Measurements from ENCODE around the gene TMEM190.
"Not testable (repeated sequence)": the region's sequence is repeated elsewhere in the genome, so short reads cannot be mapped to it uniquely, and the experiment has no call there.

The TMEM190 gene

DNA sequence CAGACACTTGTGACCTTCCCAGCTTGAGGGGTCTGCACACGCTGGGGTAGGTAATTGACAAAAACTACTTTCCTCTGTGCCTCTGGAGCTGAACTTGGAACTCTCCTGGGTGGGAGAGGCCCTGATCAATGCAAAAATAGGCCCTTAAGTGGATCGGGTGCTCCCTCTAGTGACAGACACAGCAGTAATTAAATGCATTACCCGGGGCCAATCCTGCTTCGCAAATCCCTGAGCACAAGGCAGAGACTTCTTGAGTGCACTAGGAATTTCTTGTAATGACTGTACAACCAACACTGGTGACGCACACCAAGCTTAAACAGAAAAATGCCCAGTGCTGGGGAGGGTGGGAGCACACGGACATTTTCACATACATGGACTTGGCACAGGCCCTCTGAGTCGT, 41.6 kb downstream of the TMEM190 start:
- DNase-seq (ENCODE audit: insufficient read length, low spot score) = peak; percentile 89

GRCh38 chr19:55419103-55419502, 42.5 kb downstream of the TMEM190 start:
- FAIRE-seq (no peak), DNase-seq (ENCODE audit: insufficient read length, low spot score) (no peak)

More for the DNA sequence above, 41.6 kb downstream of the TMEM190 start:
- FAIRE-seq = no peak

DNA sequence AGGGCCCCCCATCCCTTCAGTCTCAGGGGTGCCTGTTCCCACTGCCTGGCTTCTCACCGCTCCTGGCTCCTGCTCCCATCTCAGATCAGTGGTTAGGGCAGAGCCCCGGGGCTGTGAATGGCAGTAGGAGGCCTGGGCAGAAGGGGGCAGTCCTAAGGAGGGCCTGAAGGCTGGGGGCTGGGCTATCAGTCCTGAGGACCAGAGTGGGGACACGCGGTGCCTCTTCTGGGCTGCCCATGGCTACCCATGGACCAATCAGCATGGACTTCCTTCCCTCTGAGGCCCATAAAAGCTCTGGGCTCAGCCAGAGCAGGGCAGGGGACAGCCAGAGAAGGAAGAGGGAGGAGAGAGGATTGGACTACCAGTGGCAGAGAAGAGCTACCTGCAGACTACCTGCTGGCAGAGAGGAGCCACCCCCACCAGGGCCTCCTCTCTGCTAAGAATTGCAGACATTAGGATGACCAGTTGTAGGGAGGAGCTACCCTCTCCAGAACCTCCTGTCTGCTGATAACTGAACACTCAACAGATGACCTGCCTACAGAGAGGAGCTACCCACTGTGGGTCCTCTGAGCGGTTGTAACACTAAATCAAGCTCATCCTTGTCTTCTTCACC, 43.1 kb downstream of the TMEM190 start:
- FAIRE-seq (no peak), DNase-seq (ENCODE audit: insufficient read length, low spot score) (no peak)

DNA sequence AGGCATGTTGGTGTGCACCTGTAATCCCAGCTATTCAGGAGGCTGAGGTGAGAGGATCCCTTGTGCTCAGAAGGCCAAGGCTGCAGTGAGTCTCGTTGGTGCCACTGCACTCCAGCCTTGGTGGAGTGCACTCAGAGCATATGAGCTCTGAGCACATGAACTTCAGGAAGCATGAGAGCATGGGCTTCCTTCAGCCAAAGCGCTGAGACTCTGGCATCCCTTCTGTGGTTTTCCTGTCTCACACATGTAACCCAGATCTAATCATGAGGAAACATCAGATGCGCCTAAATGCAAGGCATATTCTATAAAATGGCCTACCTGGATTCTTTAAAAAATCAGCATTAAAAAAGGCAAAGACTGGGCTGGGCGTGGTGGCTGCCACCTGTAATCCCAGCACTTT, 44.7 kb downstream of the TMEM190 start:
- FAIRE-seq; DNase-seq (ENCODE audit: insufficient read length, low spot score): not testable (repeated sequence)

DNA sequence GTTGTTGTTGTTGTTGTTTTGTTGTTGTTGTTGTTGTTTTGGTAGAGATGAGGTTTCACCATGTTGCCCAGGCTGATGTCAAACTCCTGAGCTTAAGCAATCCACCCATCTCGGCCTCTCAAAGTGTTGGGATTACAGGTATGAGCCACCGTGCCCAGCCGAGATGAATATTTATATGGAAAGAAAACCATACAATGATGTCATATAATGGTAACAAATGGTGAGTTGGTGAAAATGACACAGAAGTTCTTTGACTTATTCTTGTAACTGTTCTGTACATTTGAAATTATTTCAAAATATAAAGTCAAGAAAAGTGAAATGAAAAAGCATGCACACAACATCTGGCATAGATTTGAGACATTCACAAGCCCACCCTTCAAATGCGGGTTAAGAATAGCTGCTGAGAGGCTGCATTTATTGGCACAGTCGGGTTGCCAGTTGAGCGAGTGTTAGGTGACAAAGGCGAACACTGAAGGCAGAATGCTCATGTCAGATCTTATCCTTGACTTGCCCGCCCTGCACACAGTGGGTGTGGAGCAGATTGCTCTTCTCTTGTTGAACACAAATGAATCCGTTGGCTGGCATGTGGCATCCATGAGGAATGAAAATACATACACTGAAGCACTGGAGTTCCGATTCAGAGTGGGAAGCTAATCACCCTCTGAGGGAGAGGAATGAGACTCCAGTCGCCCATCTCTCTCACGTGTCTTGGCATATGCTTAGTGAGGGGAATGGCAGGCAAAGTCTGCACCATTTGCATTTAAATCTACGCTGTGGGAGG, 46.8 kb downstream of the TMEM190 start:
- DNase-seq (ENCODE audit: insufficient read length, low spot score) (no peak), FAIRE-seq (no peak)

GRCh38 chr19:55424518-55424917, 47.9 kb downstream of the TMEM190 start:
- DNase-seq (ENCODE audit: insufficient read length, low spot score) = no peak
- no peak for FAIRE-seq

DNA sequence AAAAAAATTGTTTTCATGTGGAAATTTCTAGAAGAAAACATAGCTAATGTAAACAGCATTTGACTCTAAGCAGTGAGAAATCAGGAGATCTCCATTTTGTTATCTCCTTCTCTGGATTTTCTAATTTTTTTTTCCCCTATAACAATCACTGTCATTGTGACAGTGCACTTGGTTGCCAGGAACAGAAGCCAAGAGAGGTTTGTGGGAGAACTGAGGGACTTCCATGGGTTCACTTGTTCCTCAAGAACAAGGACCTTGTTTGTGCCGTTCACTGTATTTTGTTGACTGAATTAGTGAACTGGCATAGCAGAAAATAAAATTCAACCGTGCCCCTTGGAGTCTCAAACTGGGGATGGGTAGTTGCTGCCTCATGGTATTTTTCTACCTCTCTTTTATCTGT, 49.4 kb downstream of the TMEM190 start:
- DNase-seq (ENCODE audit: insufficient read length, low spot score) = no peak
- no peak for FAIRE-seq
